ENCODE measurements around the gene AP3S1. TPM values are rescaled to one million over a fixed set of nuclear protein-coding genes. Genes with fewer than 3 reads are reported as not detected.

Gene AP3S1
- total and polyA plus RNA-seq, 2 of the 13 experiments (the other 11 are each of a cell fraction or from before 2014, with no cell fraction given) = 50.5 to 85.9 TPM

GRCh38 chr5:115962565-115963402, 121.0 kb downstream of the AP3S1 start (continued):
- TF ChIP-seq ZNF652 (CRISPR knock-in tag; IDR thresholded peaks at IDR 0.05; ENCODE audit: borderline replicate concordance, low read depth) (no peak), HNF1A (IDR thresholded peaks at IDR 0.05; ENCODE audit: low read depth) (no peak), HNF1A (CRISPR knock-in tag; IDR thresholded peaks at IDR 0.05; ENCODE audit: borderline replicate concordance) (no peak), ZNF777 (CRISPR knock-in tag; IDR thresholded peaks at IDR 0.05) (peak; percentile 87), RAD21 (CRISPR knock-in tag; IDR thresholded peaks at IDR 0.05) (no peak), PPARG (CRISPR knock-in tag; conservative IDR thresholded peaks at IDR 0.05) (no peak), NCOR1 (IDR thresholded peaks at IDR 0.05; ENCODE audit: borderline replicate concordance, low read length) (no peak), ZNF761 (CRISPR knock-in tag; conservative IDR thresholded peaks at IDR 0.05) (no peak), KLF13 (CRISPR knock-in tag; IDR thresholded peaks at IDR 0.05) (no peak), MTERF4 (CRISPR knock-in tag; IDR thresholded peaks at IDR 0.05) (no peak), YEATS2 (CRISPR knock-in tag; IDR thresholded peaks at IDR 0.05; ENCODE audit: borderline replicate concordance) (no peak), AHR (CRISPR knock-in tag; IDR thresholded peaks at IDR 0.05) (no peak), ZMAT3 (CRISPR knock-in tag; conservative IDR thresholded peaks at IDR 0.05) (no peak), RFX5 (IDR thresholded peaks at IDR 0.05; ENCODE audit: low read depth, low read length) (no peak)
- TF ChIP-seq, protein P1, sequence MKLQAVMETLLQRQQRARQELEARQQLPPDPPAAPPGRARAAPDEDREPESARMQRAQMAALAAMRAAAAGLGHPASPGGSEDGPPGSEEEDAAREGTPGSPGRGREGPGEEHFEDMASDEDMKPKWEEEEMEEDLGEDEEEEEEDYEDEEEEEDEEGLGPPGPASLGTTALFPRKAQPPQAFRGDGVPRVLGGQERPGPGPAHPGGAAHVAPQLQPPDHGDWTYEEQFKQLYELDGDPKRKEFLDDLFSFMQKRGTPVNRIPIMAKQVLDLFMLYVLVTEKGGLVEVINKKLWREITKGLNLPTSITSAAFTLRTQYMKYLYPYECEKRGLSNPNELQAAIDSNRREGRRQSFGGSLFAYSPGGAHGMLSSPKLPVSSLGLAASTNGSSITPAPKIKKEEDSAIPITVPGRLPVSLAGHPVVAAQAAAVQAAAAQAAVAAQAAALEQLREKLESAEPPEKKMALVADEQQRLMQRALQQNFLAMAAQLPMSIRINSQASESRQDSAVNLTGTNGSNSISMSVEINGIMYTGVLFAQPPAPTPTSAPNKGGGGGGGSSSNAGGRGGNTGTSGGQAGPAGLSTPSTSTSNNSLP (IDR thresholded peaks at IDR 0.05; ENCODE audit: low read depth, low read length) = no peak
- TF ChIP-seq, protein P2, sequence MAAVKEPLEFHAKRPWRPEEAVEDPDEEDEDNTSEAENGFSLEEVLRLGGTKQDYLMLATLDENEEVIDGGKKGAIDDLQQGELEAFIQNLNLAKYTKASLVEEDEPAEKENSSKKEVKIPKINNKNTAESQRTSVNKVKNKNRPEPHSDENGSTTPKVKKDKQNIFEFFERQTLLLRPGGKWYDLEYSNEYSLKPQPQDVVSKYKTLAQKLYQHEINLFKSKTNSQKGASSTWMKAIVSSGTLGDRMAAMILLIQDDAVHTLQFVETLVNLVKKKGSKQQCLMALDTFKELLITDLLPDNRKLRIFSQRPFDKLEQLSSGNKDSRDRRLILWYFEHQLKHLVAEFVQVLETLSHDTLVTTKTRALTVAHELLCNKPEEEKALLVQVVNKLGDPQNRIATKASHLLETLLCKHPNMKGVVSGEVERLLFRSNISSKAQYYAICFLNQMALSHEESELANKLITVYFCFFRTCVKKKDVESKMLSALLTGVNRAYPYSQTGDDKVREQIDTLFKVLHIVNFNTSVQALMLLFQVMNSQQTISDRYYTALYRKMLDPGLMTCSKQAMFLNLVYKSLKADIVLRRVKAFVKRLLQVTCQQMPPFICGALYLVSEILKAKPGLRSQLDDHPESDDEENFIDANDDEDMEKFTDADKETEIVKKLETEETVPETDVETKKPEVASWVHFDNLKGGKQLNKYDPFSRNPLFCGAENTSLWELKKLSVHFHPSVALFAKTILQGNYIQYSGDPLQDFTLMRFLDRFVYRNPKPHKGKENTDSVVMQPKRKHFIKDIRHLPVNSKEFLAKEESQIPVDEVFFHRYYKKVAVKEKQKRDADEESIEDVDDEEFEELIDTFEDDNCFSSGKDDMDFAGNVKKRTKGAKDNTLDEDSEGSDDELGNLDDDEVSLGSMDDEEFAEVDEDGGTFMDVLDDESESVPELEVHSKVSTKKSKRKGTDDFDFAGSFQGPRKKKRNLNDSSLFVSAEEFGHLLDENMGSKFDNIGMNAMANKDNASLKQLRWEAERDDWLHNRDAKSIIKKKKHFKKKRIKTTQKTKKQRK (IDR thresholded peaks at IDR 0.05; ENCODE audit: low read length) = no peak
- TF ChIP-seq, protein P3, sequence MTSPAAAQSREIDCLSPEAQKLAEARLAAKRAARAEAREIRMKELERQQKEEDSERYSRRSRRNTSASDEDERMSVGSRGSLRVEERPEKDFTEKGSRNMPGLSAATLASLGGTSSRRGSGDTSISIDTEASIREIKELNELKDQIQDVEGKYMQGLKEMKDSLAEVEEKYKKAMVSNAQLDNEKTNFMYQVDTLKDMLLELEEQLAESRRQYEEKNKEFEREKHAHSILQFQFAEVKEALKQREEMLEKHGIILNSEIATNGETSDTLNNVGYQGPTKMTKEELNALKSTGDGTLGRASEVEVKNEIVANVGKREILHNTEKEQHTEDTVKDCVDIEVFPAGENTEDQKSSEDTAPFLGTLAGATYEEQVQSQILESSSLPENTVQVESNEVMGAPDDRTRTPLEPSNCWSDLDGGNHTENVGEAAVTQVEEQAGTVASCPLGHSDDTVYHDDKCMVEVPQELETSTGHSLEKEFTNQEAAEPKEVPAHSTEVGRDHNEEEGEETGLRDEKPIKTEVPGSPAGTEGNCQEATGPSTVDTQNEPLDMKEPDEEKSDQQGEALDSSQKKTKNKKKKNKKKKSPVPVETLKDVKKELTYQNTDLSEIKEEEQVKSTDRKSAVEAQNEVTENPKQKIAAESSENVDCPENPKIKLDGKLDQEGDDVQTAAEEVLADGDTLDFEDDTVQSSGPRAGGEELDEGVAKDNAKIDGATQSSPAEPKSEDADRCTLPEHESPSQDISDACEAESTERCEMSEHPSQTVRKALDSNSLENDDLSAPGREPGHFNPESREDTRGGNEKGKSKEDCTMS (CRISPR knock-in tag; conservative IDR thresholded peaks at IDR 0.05) = no peak

All from HepG2 (cell line).